Measurements from ENCODE around the gene APOBEC3G. TPM values are rescaled to one million over a fixed set of nuclear protein-coding genes. Genes with fewer than 3 reads are reported as not detected.

The APOBEC3G gene
- total and polyA plus RNA-seq, 4 experiments from 2014 or later: 44.5 to 110 (median 73.0) TPM

DNA sequence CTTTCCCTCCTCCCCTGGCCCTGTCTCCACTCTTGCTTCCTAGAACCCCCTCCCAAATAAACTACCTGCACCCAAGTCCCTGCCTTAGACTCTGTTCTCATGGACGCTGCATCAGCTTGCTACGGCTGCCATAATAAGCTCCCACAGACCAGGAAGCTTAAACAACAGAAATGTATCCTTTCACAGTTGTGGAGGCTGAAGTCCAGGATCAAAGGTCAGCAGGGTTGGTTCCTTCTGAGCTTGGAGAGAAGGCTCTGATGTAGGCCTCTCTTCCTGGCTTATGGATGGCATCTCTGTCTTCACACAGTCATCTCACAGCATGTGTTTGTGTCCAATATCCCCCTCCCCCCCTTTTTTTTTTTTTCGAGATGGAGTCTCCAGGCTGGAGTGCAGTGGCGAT, 52.0 kb downstream of the APOBEC3G start:
- CTCF ChIA-PET (ENCODE audit: partially characterized antibody): interaction anchor here (1.0 kb wide), 2 partner anchors 11 to 124 kb away, joined by 3 read pairs; no protein-coding TSS in a partner anchor
- Histone ChIP-seq H3K36me3 (ENCODE audit: insufficient read depth, low read length) (peaks cover 12% of the 10 kb centered on the region), H3K9me3 (ENCODE audit: control insufficient read depth in 1 of 2, low read length in 2 of 2) (no peaks in the 10 kb centered on the region), H3K27ac (ENCODE audit: low read depth, low read length) (no peak overlapping the region), H3K27me3 (ENCODE audit: insufficient read depth, low read length) (no peaks in the 10 kb centered on the region), H3K4me1 (ENCODE audit: insufficient read depth, low read length) (no peaks in the 10 kb centered on the region), H3K4me3 (ENCODE audit: low read length in 2 of 2) (no peak overlapping the region)
- POLR2A ChIA-PET (ENCODE audit: partially characterized antibody): interaction anchor here (0.5 kb wide), 1 partner anchor 188 kb away, joined by 3 read pairs; no protein-coding TSS in a partner anchor
- intact Hi-C loops (cut with micrococcal nuclease): no loop called here
- H3K27me3 Mint-ChIP-seq: no peaks in the 10 kb centered on the region
- no peak for DNase-seq
- no peaks in the 10 kb centered on the region for H3K9me3 Mint-ChIP-seq
- H3K4me1 Mint-ChIP-seq: peaks cover 0 to 5% (median 3%) of the 10 kb centered on the region in 4 donors
- no peak overlapping the region for H3K4me3 Mint-ChIP-seq
- H3K36me3 Mint-ChIP-seq: peaks cover 18 to 27% of the 10 kb centered on the region in 2 donors
- H3K27ac Mint-ChIP-seq: peak overlapping the region in 1 of 7 donors; percentile 40

DNA sequence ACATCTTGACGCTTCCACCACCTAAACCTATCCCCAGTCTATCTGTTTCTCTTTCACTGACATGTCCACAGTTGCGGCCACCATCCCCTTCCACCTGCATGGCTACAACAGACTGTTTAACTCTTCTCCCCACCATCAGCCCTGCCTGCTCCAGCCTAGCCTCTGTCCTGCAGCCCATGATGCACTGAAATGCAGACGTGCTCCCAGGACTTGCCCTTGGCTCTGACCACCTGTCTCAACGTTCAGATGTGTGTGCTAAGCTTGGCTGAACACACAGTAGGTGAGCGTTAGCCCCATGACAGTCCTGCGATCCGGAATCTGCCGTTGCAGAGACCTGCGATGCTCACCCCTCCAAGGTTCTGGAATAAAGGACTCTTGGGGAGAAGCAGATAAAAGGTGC, 52.7 kb downstream of the APOBEC3G start:
- no peak overlapping the region for H3K27ac Mint-ChIP-seq
- Histone ChIP-seq H3K27ac (ENCODE audit: low read depth, low read length) (no peak overlapping the region), H3K4me1 (ENCODE audit: insufficient read depth, low read length) (no peaks in the 10 kb centered on the region), H3K4me3 (ENCODE audit: low read length in 2 of 2) (no peak overlapping the region), H3K36me3 (ENCODE audit: insufficient read depth, low read length) (peaks cover 12% of the 10 kb centered on the region), H3K27me3 (ENCODE audit: insufficient read depth, low read length) (no peaks in the 10 kb centered on the region), H3K9me3 (ENCODE audit: control insufficient read depth in 1 of 2, low read length in 2 of 2) (no peaks in the 10 kb centered on the region)
- no peaks in the 10 kb centered on the region for H3K27me3 Mint-ChIP-seq
- ChIA-PET POLR2A (ENCODE audit: partially characterized antibody) (no interaction called here), CTCF (ENCODE audit: partially characterized antibody) (interaction anchor here (1.0 kb wide), 1 partner anchor 124 kb away, joined by 3 read pairs; no protein-coding TSS in a partner anchor)
- intact Hi-C loops (cut with micrococcal nuclease): no loop called here
- H3K36me3 Mint-ChIP-seq: peaks cover 18 to 27% of the 10 kb centered on the region in 2 donors
- H3K9me3 Mint-ChIP-seq: no peaks in the 10 kb centered on the region
- H3K4me1 Mint-ChIP-seq: peaks cover 0 to 5% (median 3%) of the 10 kb centered on the region in 4 donors
- DNase-seq: no peak
- no peak overlapping the region for H3K4me3 Mint-ChIP-seq

DNA sequence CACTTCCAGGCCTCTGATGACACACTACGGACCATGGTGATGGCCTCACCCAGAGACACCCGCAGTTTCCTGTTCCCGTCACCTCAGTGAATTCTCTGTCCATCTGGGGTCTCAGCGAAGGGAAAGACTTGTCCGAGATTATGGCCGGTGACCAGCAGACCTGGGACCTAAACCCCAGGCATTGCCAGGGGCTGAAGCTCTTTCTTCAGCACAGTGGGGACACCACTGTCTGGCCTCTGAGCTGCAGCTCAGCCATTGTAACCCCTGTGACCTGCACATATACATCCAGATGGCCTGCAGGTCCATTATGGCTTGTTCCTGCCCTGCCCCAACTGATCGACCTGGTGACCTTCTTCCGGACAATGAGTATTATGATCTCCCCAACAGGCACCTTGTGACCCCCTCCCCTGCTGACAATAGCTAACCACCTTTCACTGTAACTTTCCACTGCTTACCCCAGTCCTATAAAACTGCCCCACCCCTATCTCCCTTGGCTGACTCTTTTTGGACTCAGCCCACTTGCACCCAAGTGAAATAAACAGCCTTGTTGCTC, 53.2 kb downstream of the APOBEC3G start:
- no peaks in the 10 kb centered on the region for H3K9me3 ChIP-seq (ENCODE audit: control insufficient read depth in 1 of 2, low read length in 2 of 2)
- ChIA-PET POLR2A (ENCODE audit: partially characterized antibody) (interaction anchor here (1.7 kb wide), 1 partner anchor 127 kb away, joined by 5 read pairs; no protein-coding TSS in a partner anchor), CTCF (ENCODE audit: partially characterized antibody) (no interaction called here)
- intact Hi-C loops (cut with micrococcal nuclease): no loop called here
- Mint-ChIP-seq H3K27me3 (no peaks in the 10 kb centered on the region), H3K4me1 (peaks cover 0 to 5% (median 3%) of the 10 kb centered on the region in 4 donors), H3K36me3 (peaks cover 18 to 31% of the 10 kb centered on the region in 2 donors), H3K27ac (peak overlapping the region in 3 of 7 donors; percentile 38 to 51 (median 43)), H3K4me3 (no peak overlapping the region), H3K9me3 (no peaks in the 10 kb centered on the region)
- H3K4me3 ChIP-seq (ENCODE audit: low read length in 2 of 2): no peak overlapping the region
- H3K36me3 ChIP-seq (ENCODE audit: insufficient read depth, low read length): peaks cover 12% of the 10 kb centered on the region
- H3K27ac ChIP-seq (ENCODE audit: low read depth, low read length): no peak overlapping the region
- H3K4me1 ChIP-seq (ENCODE audit: insufficient read depth, low read length): no peaks in the 10 kb centered on the region
- DNase-seq: no peak
- H3K27me3 ChIP-seq (ENCODE audit: insufficient read depth, low read length): no peaks in the 10 kb centered on the region

DNA sequence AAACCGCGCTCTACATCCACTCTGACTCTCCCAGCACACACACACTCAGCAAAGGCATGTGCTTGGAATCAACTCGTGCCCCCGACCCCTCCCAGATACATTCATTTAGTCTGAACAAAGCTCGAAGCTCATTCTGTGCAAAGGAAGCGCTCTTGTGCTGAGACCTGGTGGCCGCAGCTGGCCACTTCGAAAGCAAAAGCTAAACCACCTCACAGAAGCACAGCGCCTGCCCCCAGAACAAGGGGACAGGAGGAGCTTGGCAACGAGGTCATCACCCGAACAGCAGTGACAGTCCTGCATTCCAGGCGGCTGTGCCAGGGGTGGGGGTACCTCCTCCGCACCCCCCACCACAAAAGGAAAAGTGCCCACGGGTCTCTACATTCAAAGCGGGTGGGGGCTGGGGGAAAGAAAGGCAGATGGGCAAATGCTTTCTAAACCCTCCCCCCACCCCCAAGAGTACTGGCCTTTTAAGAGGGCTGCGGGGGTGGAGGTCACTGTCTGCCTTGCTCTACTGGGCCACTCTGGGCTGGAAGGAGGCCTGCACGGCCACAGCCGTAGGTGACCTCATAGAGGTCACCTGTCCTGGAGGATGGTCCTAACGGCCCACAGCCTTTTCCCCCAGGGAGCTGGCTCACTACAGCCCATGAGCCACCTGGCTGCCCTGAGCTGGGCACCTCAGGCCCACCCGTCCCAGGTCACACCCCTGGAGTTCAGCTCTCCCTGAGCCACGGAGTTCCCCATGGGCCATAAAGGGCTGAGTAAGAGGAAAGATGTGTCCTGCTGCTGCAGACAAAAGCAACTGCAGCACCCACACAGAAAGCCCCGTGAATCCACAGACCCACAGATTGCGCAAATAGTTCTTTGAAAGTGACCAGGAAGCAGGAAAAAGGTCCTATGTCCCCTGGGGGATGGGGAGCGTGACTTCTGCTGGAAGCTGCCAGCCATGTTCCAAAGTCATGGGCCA, 54.1 kb downstream of the APOBEC3G start:
- Histone ChIP-seq H3K4me1 (ENCODE audit: insufficient read depth, low read length) (no peaks in the 10 kb centered on the region), H3K4me3 (ENCODE audit: low read length in 2 of 2) (no peak overlapping the region), H3K36me3 (ENCODE audit: insufficient read depth, low read length) (peaks cover 12% of the 10 kb centered on the region), H3K9me3 (ENCODE audit: control insufficient read depth in 1 of 2, low read length in 2 of 2) (no peaks in the 10 kb centered on the region), H3K27ac (ENCODE audit: low read depth, low read length) (no peak overlapping the region), H3K27me3 (ENCODE audit: insufficient read depth, low read length) (no peaks in the 10 kb centered on the region)
- peaks cover 0 to 3% (median 1%) of the 10 kb centered on the region in 4 donors for H3K4me1 Mint-ChIP-seq
- H3K4me3 Mint-ChIP-seq: no peak overlapping the region
- POLR2A ChIA-PET (ENCODE audit: partially characterized antibody): interaction anchor here (1.7 kb wide), 1 partner anchor 128 kb away, joined by 5 read pairs; no protein-coding TSS in a partner anchor
- DNase-seq: no peak
- CTCF ChIA-PET (ENCODE audit: partially characterized antibody): interaction anchor here (1.1 kb wide), 1 partner anchor 128 kb away, joined by 3 read pairs; no protein-coding TSS in a partner anchor
- intact Hi-C loops (cut with micrococcal nuclease): no loop called here
- no peaks in the 10 kb centered on the region for H3K27me3 Mint-ChIP-seq
- no peaks in the 10 kb centered on the region for H3K9me3 Mint-ChIP-seq
- H3K27ac Mint-ChIP-seq: peak overlapping the region in 1 of 7 donors; percentile 72
- peaks cover 18 to 31% of the 10 kb centered on the region in 2 donors for H3K36me3 Mint-ChIP-seq

DNA sequence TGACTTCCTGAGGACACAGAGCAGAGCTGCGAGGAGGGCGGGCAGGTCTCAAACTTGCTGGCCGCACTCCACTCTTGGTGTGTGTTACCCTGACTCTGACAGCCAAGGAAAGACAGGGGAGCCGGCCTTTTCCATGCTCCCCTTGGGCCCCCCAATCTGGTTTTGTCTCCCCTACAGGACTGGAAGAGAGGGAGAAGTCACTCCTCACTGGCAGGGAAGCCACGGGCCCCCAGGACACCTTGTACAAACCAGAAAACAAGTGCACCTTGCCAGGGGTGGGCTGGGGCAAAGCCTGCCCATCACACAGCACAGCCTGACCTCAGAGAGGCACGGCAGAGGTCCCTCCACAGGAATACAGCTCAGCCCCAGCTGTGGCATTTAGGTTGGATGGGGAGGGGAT, 55.2 kb downstream of the APOBEC3G start:
- H3K27me3 ChIP-seq (ENCODE audit: insufficient read depth, low read length): no peaks in the 10 kb centered on the region
- DNase-seq: no peak
- Mint-ChIP-seq H3K9me3 (no peaks in the 10 kb centered on the region), H3K36me3 (peaks cover 21 to 34% of the 10 kb centered on the region in 2 donors), H3K27me3 (no peaks in the 10 kb centered on the region), H3K4me3 (no peak overlapping the region), H3K27ac (no peak overlapping the region), H3K4me1 (peaks cover 0 to 3% (median 1%) of the 10 kb centered on the region in 4 donors)
- no peaks in the 10 kb centered on the region for H3K4me1 ChIP-seq (ENCODE audit: insufficient read depth, low read length)
- no peak overlapping the region for H3K27ac ChIP-seq (ENCODE audit: low read depth, low read length)
- H3K4me3 ChIP-seq (ENCODE audit: low read length in 2 of 2): no peak overlapping the region
- ChIA-PET POLR2A (ENCODE audit: partially characterized antibody) (no interaction called here), CTCF (ENCODE audit: partially characterized antibody) (no interaction called here)
- intact Hi-C loops (cut with micrococcal nuclease): no loop called here
- no peaks in the 10 kb centered on the region for H3K9me3 ChIP-seq (ENCODE audit: control insufficient read depth in 1 of 2, low read length in 2 of 2)
- peaks cover 12% of the 10 kb centered on the region for H3K36me3 ChIP-seq (ENCODE audit: insufficient read depth, low read length)

DNA sequence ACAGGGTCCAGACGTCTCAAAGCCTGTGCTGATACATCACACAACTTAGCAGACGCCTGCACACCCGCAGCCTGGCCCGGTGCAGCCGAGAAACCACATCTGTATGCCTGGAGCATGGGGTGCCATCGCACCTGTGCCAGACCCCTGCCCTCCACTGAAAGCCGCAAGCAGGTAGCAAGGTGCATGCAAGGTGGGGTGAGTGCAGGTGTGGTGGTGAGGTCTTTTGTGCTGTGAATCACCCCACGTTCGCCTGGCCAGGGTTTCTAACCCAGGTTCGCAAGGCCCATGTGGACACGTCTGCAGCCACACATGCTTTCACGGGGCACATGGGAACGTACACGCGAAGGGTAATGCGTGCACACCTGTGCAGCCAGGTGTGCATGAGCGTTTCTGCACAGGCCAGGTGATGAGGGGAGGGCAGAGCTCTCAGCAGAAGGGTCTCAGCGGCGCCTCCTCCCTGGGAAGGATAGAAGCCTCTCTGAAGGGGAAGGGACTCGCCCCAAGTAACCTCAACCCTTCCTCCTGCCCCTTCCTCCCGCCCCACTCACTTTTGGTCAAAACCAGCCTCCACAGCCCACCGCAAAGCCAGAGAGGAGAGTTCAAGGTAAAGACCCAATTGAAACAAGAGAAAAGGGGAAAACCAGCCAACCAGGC, 55.9 kb downstream of the APOBEC3G start:
- Histone ChIP-seq H3K27me3 (ENCODE audit: insufficient read depth, low read length) (no peaks in the 10 kb centered on the region), H3K4me3 (ENCODE audit: low read length in 2 of 2) (no peak overlapping the region), H3K36me3 (ENCODE audit: insufficient read depth, low read length) (peaks cover 12% of the 10 kb centered on the region), H3K9me3 (ENCODE audit: control insufficient read depth in 1 of 2, low read length in 2 of 2) (no peaks in the 10 kb centered on the region), H3K27ac (ENCODE audit: low read depth, low read length) (no peak overlapping the region), H3K4me1 (ENCODE audit: insufficient read depth, low read length) (no peaks in the 10 kb centered on the region)
- ChIA-PET CTCF (ENCODE audit: partially characterized antibody) (interaction anchor here (1.3 kb wide), 1 partner anchor 14 kb away, joined by 3 read pairs; no protein-coding TSS in a partner anchor), POLR2A (ENCODE audit: partially characterized antibody) (no interaction called here)
- intact Hi-C loops (cut with micrococcal nuclease): no loop called here
- H3K27ac Mint-ChIP-seq: peak overlapping the region in 1 of 7 donors; percentile 8
- no peak overlapping the region for H3K4me3 Mint-ChIP-seq
- H3K27me3 Mint-ChIP-seq: no peaks in the 10 kb centered on the region
- DNase-seq: no peak
- no peaks in the 10 kb centered on the region for H3K9me3 Mint-ChIP-seq
- peaks cover 0 to 3% (median 1%) of the 10 kb centered on the region in 4 donors for H3K4me1 Mint-ChIP-seq
- peaks cover 21 to 34% of the 10 kb centered on the region in 2 donors for H3K36me3 Mint-ChIP-seq
